ENCODE measurements around the gene RRP8.
A peak's percentile ranks its signal among the peaks of the same experiment; 100 is the strongest.

The RRP8 gene

GRCh38 chr11:6617315-6617781, 13.9 kb upstream of the RRP8 start:
- DNase-seq = peak; percentile 51 to 79 (median 60)

- DNase-seq = no peak
Measured at GRCh38 chr11:6616596-6617250, 13.3 kb upstream of the RRP8 start.

- peak in 1 of 4 experiments; percentile 9 for DNase-seq
Measured at GRCh38 chr11:6615882-6616585, 12.6 kb upstream of the RRP8 start.

- DNase-seq = no peak
Measured at GRCh38 chr11:6615046-6615445, 11.6 kb upstream of the RRP8 start.

GRCh38 chr11:6614446-6614845, 11.0 kb upstream of the RRP8 start:
- DNase-seq = no peak

- no peak for DNase-seq
Measured at GRCh38 chr11:6613496-6613895, 10.1 kb upstream of the RRP8 start.

- DNase-seq = peak; percentile 98 to 99 (median 99)
Measured at GRCh38 chr11:6612213-6613041, 9.0 kb upstream of the RRP8 start, which contains the start of gene TAF10. Gene TAF10, minus strand, starts transcription at chr11:6612216. Its CDS starts 27 bp downstream, at chr11:6612189.

- no peak for DNase-seq
Measured at GRCh38 chr11:6611963-6612212, 8.5 kb upstream of the RRP8 start.

GRCh38 chr11:6611092-6611962, 7.9 kb upstream of the RRP8 start:
- peak in 3 of 4 experiments; percentile 6 to 44 (median 27) for DNase-seq

- no peak for DNase-seq
Measured at GRCh38 chr11:6610591-6610990, 7.2 kb upstream of the RRP8 start.

- DNase-seq = no peak
Measured at GRCh38 chr11:6609502-6610015, 6.1 kb upstream of the RRP8 start.

- no peak for DNase-seq
Measured at GRCh38 chr11:6608726-6609501, 5.5 kb upstream of the RRP8 start.

GRCh38 chr11:6608011-6608410, 4.6 kb upstream of the RRP8 start:
- DNase-seq = no peak

- DNase-seq = no peak
Measured at GRCh38 chr11:6607190-6607795, 3.9 kb upstream of the RRP8 start.

- peak; percentile 69 to 85 (median 78) for DNase-seq
Measured at GRCh38 chr11:6606471-6607189, 3.2 kb upstream of the RRP8 start.

GRCh38 chr11:6604790-6605189, 1.4 kb upstream of the RRP8 start:
- peak; percentile 24 to 55 (median 40) for DNase-seq

- DNase-seq = peak; percentile 34 to 57 (median 54)
Measured at GRCh38 chr11:6604081-6604626, 738 bp upstream of the RRP8 start.

GRCh38 chr11:6602096-6602940, 1.1 kb downstream of the RRP8 start:
- peak in 1 of 4 experiments; percentile 11 for DNase-seq

- DNase-seq = no peak
Measured at GRCh38 chr11:6601041-6601461, 2.4 kb downstream of the RRP8 start.
